ENCODE data around the gene CDC7.

DNA sequence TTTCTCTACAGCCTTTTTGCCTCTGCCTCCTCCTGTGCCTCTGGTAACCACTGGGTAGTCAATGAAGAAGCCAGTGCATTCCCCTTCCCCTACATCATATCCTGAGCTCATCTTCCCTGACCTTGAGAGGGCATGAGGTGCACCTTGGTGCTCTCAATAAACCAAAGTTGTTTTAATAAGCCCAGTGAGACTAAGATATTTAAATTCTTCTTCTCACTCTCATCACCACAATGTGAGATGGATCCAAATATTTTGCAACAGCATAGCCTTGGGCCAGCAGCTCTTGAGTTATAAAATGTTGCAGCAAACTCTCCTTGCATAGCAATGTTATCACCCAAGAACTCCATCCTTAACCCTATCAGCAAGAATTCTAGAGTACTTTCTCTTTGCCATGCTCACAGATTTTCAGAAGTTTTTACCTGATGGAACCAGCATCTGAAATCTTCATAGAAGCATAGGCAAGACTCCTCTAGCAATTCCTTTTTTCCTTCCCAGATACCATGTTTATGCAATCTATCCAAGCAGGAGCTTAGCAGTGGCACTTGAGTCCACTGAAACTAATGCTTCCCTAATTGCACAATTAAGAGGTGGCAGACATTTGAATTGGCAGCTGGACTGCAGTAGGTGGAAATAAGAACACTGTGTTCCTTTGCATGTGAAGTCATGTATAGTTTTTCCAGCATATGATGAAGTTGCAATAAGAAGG, 36.8 kb downstream of the CDC7 start:
- TF ChIP-seq JUN (CRISPR knock-in tag; IDR thresholded peaks at IDR 0.05), result no peak
- TF ChIP-seq MEIS2 (CRISPR knock-in tag; IDR thresholded peaks at IDR 0.05), result no peak
- TF ChIP-seq TCF7L2 (IDR thresholded peaks at IDR 0.05; ENCODE audit: low read depth, low read length), result no peak
- TF ChIP-seq PHF5A (CRISPR knock-in tag; IDR thresholded peaks at IDR 0.05; ENCODE audit: low read depth, unreplicated experiment), result no peak
- TF ChIP-seq EP300 (IDR thresholded peaks at IDR 0.05; ENCODE audit: low read depth in 2 of 2, low read length in 2 of 2), result no peak
- TF ChIP-seq EP300 (CRISPR knock-in tag; IDR thresholded peaks at IDR 0.05; ENCODE audit: borderline replicate concordance), result no peak
- TF ChIP-seq, protein P1, sequence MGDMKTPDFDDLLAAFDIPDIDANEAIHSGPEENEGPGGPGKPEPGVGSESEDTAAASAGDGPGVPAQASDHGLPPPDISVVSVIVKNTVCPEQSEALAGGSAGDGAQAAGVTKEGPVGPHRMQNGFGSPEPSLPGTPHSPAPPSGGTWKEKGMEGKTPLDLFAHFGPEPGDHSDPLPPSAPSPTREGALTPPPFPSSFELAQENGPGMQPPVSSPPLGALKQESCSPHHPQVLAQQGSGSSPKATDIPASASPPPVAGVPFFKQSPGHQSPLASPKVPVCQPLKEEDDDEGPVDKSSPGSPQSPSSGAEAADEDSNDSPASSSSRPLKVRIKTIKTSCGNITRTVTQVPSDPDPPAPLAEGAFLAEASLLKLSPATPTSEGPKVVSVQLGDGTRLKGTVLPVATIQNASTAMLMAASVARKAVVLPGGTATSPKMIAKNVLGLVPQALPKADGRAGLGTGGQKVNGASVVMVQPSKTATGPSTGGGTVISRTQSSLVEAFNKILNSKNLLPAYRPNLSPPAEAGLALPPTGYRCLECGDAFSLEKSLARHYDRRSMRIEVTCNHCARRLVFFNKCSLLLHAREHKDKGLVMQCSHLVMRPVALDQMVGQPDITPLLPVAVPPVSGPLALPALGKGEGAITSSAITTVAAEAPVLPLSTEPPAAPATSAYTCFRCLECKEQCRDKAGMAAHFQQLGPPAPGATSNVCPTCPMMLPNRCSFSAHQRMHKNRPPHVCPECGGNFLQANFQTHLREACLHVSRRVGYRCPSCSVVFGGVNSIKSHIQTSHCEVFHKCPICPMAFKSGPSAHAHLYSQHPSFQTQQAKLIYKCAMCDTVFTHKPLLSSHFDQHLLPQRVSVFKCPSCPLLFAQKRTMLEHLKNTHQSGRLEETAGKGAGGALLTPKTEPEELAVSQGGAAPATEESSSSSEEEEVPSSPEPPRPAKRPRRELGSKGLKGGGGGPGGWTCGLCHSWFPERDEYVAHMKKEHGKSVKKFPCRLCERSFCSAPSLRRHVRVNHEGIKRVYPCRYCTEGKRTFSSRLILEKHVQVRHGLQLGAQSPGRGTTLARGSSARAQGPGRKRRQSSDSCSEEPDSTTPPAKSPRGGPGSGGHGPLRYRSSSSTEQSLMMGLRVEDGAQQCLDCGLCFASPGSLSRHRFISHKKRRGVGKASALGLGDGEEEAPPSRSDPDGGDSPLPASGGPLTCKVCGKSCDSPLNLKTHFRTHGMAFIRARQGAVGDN (CRISPR knock-in tag; IDR thresholded peaks at IDR 0.05), result no peak
- TF ChIP-seq, protein P2, sequence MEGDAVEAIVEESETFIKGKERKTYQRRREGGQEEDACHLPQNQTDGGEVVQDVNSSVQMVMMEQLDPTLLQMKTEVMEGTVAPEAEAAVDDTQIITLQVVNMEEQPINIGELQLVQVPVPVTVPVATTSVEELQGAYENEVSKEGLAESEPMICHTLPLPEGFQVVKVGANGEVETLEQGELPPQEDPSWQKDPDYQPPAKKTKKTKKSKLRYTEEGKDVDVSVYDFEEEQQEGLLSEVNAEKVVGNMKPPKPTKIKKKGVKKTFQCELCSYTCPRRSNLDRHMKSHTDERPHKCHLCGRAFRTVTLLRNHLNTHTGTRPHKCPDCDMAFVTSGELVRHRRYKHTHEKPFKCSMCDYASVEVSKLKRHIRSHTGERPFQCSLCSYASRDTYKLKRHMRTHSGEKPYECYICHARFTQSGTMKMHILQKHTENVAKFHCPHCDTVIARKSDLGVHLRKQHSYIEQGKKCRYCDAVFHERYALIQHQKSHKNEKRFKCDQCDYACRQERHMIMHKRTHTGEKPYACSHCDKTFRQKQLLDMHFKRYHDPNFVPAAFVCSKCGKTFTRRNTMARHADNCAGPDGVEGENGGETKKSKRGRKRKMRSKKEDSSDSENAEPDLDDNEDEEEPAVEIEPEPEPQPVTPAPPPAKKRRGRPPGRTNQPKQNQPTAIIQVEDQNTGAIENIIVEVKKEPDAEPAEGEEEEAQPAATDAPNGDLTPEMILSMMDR (CRISPR knock-in tag; IDR thresholded peaks at IDR 0.05), result no peak
- no peak for TF ChIP-seq CCAR2 (optimal IDR thresholded peaks at IDR 0.05; ENCODE audit: low read depth, low read length)
- no peak for TF ChIP-seq SUZ12 (IDR thresholded peaks at IDR 0.05; ENCODE audit: low read depth, low read length)
- TF ChIP-seq HOXA5 (CRISPR knock-in tag; IDR thresholded peaks at IDR 0.05), result no peak

Data from HepG2 (cell line).